ENCODE data around the gene TMEM53.

TMEM53 gene

GRCh38 chr1:44698138-44698537 is 23.9 kb upstream of the TMEM53 start:
- DNase-seq (ENCODE audit: low read depth in 2 of 2): no peak

- DNase-seq (ENCODE audit: low read depth in 2 of 2): peak in 1 of 2 donors; percentile 32
Observed at GRCh38 chr1:44696789-44697345, 22.6 kb upstream of the TMEM53 start.

- no peak for DNase-seq (ENCODE audit: low read depth in 2 of 2)
Observed at GRCh38 chr1:44696101-44696500, 21.8 kb upstream of the TMEM53 start.

GRCh38 chr1:44695671-44696070 is 21.4 kb upstream of the TMEM53 start:
- DNase-seq (ENCODE audit: low read depth in 2 of 2): no peak

GRCh38 chr1:44694863-44695478 is 20.7 kb upstream of the TMEM53 start:
- DNase-seq (ENCODE audit: low read depth in 2 of 2): no peak

GRCh38 chr1:44693900-44694299 is 19.6 kb upstream of the TMEM53 start:
- DNase-seq (ENCODE audit: low read depth in 2 of 2): no peak

- no peak for DNase-seq (ENCODE audit: low read depth in 2 of 2)
Observed at GRCh38 chr1:44693159-44693558, 18.9 kb upstream of the TMEM53 start.

- no peak for DNase-seq (ENCODE audit: low read depth in 2 of 2)
Observed at GRCh38 chr1:44689447-44689765, 15.1 kb upstream of the TMEM53 start.

GRCh38 chr1:44688760-44689446 is 14.6 kb upstream of the TMEM53 start:
- DNase-seq (ENCODE audit: low read depth in 2 of 2): no peak

GRCh38 chr1:44685881-44686280 is 11.6 kb upstream of the TMEM53 start:
- no peak for DNase-seq (ENCODE audit: low read depth in 2 of 2)

- no peak for DNase-seq (ENCODE audit: low read depth in 2 of 2)
Observed at GRCh38 chr1:44685218-44685617, 10.9 kb upstream of the TMEM53 start.

- DNase-seq (ENCODE audit: low read depth in 2 of 2): no peak
Observed at GRCh38 chr1:44684525-44684924, 10.2 kb upstream of the TMEM53 start.

GRCh38 chr1:44682883-44683265 is 8.6 kb upstream of the TMEM53 start:
- DNase-seq (ENCODE audit: low read depth in 2 of 2): no peak

GRCh38 chr1:44681905-44682882 is 7.9 kb upstream of the TMEM53 start:
- no peak for DNase-seq (ENCODE audit: low read depth in 2 of 2)

GRCh38 chr1:44679468-44679867 is 5.2 kb upstream of the TMEM53 start:
- DNase-seq (ENCODE audit: low read depth in 2 of 2): no peak

GRCh38 chr1:44678626-44679025 is 4.3 kb upstream of the TMEM53 start:
- no peak for DNase-seq (ENCODE audit: low read depth in 2 of 2)

- no peak for DNase-seq (ENCODE audit: low read depth in 2 of 2)
Observed at GRCh38 chr1:44678120-44678519, 3.8 kb upstream of the TMEM53 start.

- no peak for DNase-seq (ENCODE audit: low read depth in 2 of 2)
Observed at GRCh38 chr1:44677201-44677766, 3.0 kb upstream of the TMEM53 start.

GRCh38 chr1:44676484-44677200 is 2.4 kb upstream of the TMEM53 start:
- no peak for DNase-seq (ENCODE audit: low read depth in 2 of 2)

GRCh38 chr1:44675186-44675585 is 905 bp upstream of the TMEM53 start:
- no peak for DNase-seq (ENCODE audit: low read depth in 2 of 2)

GRCh38 chr1:44673675-44674112 is 587 bp downstream of the TMEM53 start:
- no peak for DNase-seq (ENCODE audit: low read depth in 2 of 2)
